ENCODE data around the gene C6orf120. TPM values are rescaled to one million over a fixed set of nuclear protein-coding genes. Genes with fewer than 3 reads are reported as not detected.
"Not testable (repeated sequence)": the region's sequence is repeated elsewhere in the genome, so short reads cannot be mapped to it uniquely, and the experiment has no call there.

The C6orf120 gene
- total and polyA plus RNA-seq, 2 donors: 12.2 to 27.5 TPM

DNA sequence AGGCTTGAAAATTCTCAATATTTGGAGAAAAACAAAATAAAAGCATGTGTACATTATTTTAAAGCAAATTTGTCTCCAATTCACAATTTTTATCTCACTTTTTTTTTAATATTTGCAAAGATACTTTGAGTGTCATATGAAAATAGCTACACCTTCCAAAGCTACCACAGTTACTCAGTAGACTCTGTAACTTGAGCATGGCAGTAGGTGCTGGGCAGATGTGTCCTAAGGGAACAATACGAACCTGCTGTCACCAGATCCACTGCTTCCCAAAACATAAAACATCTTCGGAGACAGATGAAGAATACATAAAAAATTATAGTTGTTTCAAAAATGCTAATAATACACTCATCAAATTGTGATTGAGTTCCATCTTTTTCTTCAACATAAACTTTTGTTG is 10.7 kb upstream of the C6orf120 start:
- peaks cover 3 to 20% of the 10 kb centered on the region in 2 donors for H3K9me3 ChIP-seq (ENCODE audit: control insufficient read depth in 2 of 2, insufficient read depth in 1 of 2, low read length in 1 of 2)
- H3K4me1 ChIP-seq (ENCODE audit: control insufficient read depth in 2 of 2, insufficient read depth in 2 of 2, low read length in 2 of 2): no peaks in the 10 kb centered on the region
- 97% methylated on average over 2 of the region's 2 CpGs for WGBS
- no peak overlapping the region for H3K4me3 ChIP-seq (ENCODE audit: low read length in 2 of 2)
- H3K27me3 ChIP-seq (ENCODE audit: control insufficient read depth in 2 of 2, insufficient read depth in 1 of 2, low read length in 1 of 2): no peaks in the 10 kb centered on the region
- DNase-seq (ENCODE audit: low read depth in 6 of 9, low spot score in 9 of 9): no peak
- peaks cover 8% of the 10 kb centered on the region in 2 donors for H3K36me3 ChIP-seq (ENCODE audit: control insufficient read depth in 2 of 2, insufficient read depth in 2 of 2, low read length in 1 of 2)
- H3K27ac ChIP-seq (ENCODE audit: low read depth in 1 of 2, low read length in 1 of 2): no peak overlapping the region

- Histone ChIP-seq H3K4me1 (ENCODE audit: control insufficient read depth in 2 of 2, insufficient read depth in 2 of 2, low read length in 2 of 2) (no peaks in the 10 kb centered on the region), H3K27me3 (ENCODE audit: control insufficient read depth in 2 of 2, insufficient read depth in 1 of 2, low read length in 1 of 2) (no peaks in the 10 kb centered on the region), H3K9me3 (ENCODE audit: control insufficient read depth in 2 of 2, insufficient read depth in 1 of 2, low read length in 1 of 2) (peaks cover 3 to 33% of the 10 kb centered on the region in 2 donors), H3K27ac (ENCODE audit: low read depth in 1 of 2, low read length in 1 of 2) (no peak overlapping the region), H3K4me3 (ENCODE audit: low read length in 2 of 2) (no peak overlapping the region), H3K36me3 (ENCODE audit: control insufficient read depth in 2 of 2, insufficient read depth in 2 of 2, low read length in 1 of 2) (peaks cover 8 to 11% of the 10 kb centered on the region in 2 donors)
- 97% methylated on average over 3 of the region's 3 CpGs for WGBS
- DNase-seq (ENCODE audit: low read depth in 6 of 9, low spot score in 9 of 9): no peak
Observed at GRCh38 chr6:169692516-169692915, 9.4 kb upstream of the C6orf120 start.

- Histone ChIP-seq H3K4me1 (ENCODE audit: control insufficient read depth in 2 of 2, insufficient read depth in 2 of 2, low read length in 2 of 2) (peaks cover 0 to 2% of the 10 kb centered on the region in 2 donors), H3K9me3 (ENCODE audit: control insufficient read depth in 2 of 2, insufficient read depth in 1 of 2, low read length in 1 of 2) (peaks cover 3 to 29% of the 10 kb centered on the region in 2 donors), H3K36me3 (ENCODE audit: control insufficient read depth in 2 of 2, insufficient read depth in 2 of 2, low read length in 1 of 2) (peaks cover 5 to 14% of the 10 kb centered on the region in 2 donors), H3K4me3 (ENCODE audit: low read length in 2 of 2) (no peak overlapping the region), H3K27ac (ENCODE audit: low read depth in 1 of 2, low read length in 1 of 2) (no peak overlapping the region), H3K27me3 (ENCODE audit: control insufficient read depth in 2 of 2, insufficient read depth in 1 of 2, low read length in 1 of 2) (no peaks in the 10 kb centered on the region)
- WGBS: 96% methylated on average over 5 of the region's 5 CpGs
- no peak for DNase-seq (ENCODE audit: low read depth in 6 of 9, low spot score in 9 of 9)
Observed at GRCh38 chr6:169695131-169695530, 6.8 kb upstream of the C6orf120 start.

GRCh38 chr6:169697115-169697514 is 4.8 kb upstream of the C6orf120 start:
- 93% methylated on average over 10 of the region's 10 CpGs for WGBS
- not testable (repeated sequence) for H3K4me3 ChIP-seq (ENCODE audit: low read length in 2 of 2); H3K27ac ChIP-seq (ENCODE audit: low read depth in 1 of 2, low read length in 1 of 2); H3K27me3 ChIP-seq (ENCODE audit: control insufficient read depth in 2 of 2, insufficient read depth in 1 of 2, low read length in 1 of 2); H3K4me1 ChIP-seq (ENCODE audit: control insufficient read depth in 2 of 2, insufficient read depth in 2 of 2, low read length in 2 of 2); DNase-seq (ENCODE audit: low read depth in 6 of 9, low spot score in 9 of 9)
- H3K9me3 ChIP-seq (ENCODE audit: control insufficient read depth in 2 of 2, insufficient read depth in 1 of 2, low read length in 1 of 2): peaks cover 3 to 27% of the 10 kb centered on the region in 2 donors
- H3K36me3 ChIP-seq (ENCODE audit: control insufficient read depth in 2 of 2, insufficient read depth in 2 of 2, low read length in 1 of 2): peaks cover 3 to 14% of the 10 kb centered on the region in 2 donors

GRCh38 chr6:169700296-169700695 is 1.6 kb upstream of the C6orf120 start:
- DNase-seq (ENCODE audit: low read depth in 6 of 9, low spot score in 9 of 9): no peak
- peaks cover 5 to 14% of the 10 kb centered on the region in 2 donors for H3K36me3 ChIP-seq (ENCODE audit: control insufficient read depth in 2 of 2, insufficient read depth in 2 of 2, low read length in 1 of 2)
- H3K27me3 ChIP-seq (ENCODE audit: control insufficient read depth in 2 of 2, insufficient read depth in 1 of 2, low read length in 1 of 2): no peaks in the 10 kb centered on the region
- no peak overlapping the region for H3K27ac ChIP-seq (ENCODE audit: low read depth in 1 of 2, low read length in 1 of 2)
- H3K4me3 ChIP-seq (ENCODE audit: low read length in 2 of 2): no peak overlapping the region
- H3K4me1 ChIP-seq (ENCODE audit: control insufficient read depth in 2 of 2, insufficient read depth in 2 of 2, low read length in 2 of 2): peaks cover 9 to 15% of the 10 kb centered on the region in 2 donors
- H3K9me3 ChIP-seq (ENCODE audit: control insufficient read depth in 2 of 2, insufficient read depth in 1 of 2, low read length in 1 of 2): peaks cover 0 to 18% of the 10 kb centered on the region in 2 donors
- WGBS: 68% methylated on average over 5 of the region's 5 CpGs

- no peak for DNase-seq (ENCODE audit: low read depth in 6 of 9, low spot score in 9 of 9)
- H3K9me3 ChIP-seq (ENCODE audit: control insufficient read depth in 2 of 2, insufficient read depth in 1 of 2, low read length in 1 of 2): peaks cover 0 to 12% of the 10 kb centered on the region in 2 donors
- H3K4me1 ChIP-seq (ENCODE audit: control insufficient read depth in 2 of 2, insufficient read depth in 2 of 2, low read length in 2 of 2): peaks cover 9 to 15% of the 10 kb centered on the region in 2 donors
- no peaks in the 10 kb centered on the region for H3K27me3 ChIP-seq (ENCODE audit: control insufficient read depth in 2 of 2, insufficient read depth in 1 of 2, low read length in 1 of 2)
- under 1% methylated on average over 54 of the region's 54 CpGs for WGBS
- peaks cover 12% of the 10 kb centered on the region in 2 donors for H3K36me3 ChIP-seq (ENCODE audit: control insufficient read depth in 2 of 2, insufficient read depth in 2 of 2, low read length in 1 of 2)
- peak overlapping the region; percentile 88 to 95 for H3K4me3 ChIP-seq (ENCODE audit: low read length in 2 of 2)
- peak overlapping the region; percentile 85 to 97 for H3K27ac ChIP-seq (ENCODE audit: low read depth in 1 of 2, low read length in 1 of 2)
Observed at GRCh38 chr6:169701311-169701953, 494 bp upstream of the C6orf120 start.

GRCh38 chr6:169702840-169703246 is 917 bp downstream of the C6orf120 start:
- peak in 1 of 9 donors; percentile 21 for DNase-seq (ENCODE audit: low read depth in 6 of 9, low spot score in 9 of 9)
- Histone ChIP-seq H3K27me3 (ENCODE audit: control insufficient read depth in 2 of 2, insufficient read depth in 1 of 2, low read length in 1 of 2) (no peaks in the 10 kb centered on the region), H3K4me3 (ENCODE audit: low read length in 2 of 2) (peak overlapping the region; percentile 88 to 95), H3K9me3 (ENCODE audit: control insufficient read depth in 2 of 2, insufficient read depth in 1 of 2, low read length in 1 of 2) (no peaks in the 10 kb centered on the region), H3K4me1 (ENCODE audit: control insufficient read depth in 2 of 2, insufficient read depth in 2 of 2, low read length in 2 of 2) (peaks cover 9 to 15% of the 10 kb centered on the region in 2 donors), H3K36me3 (ENCODE audit: control insufficient read depth in 2 of 2, insufficient read depth in 2 of 2, low read length in 1 of 2) (peaks cover 9 to 14% of the 10 kb centered on the region in 2 donors), H3K27ac (ENCODE audit: low read depth in 1 of 2, low read length in 1 of 2) (peak overlapping the region; percentile 85 to 97)
- 7% methylated on average over 22 of the region's 22 CpGs for WGBS

DNA sequence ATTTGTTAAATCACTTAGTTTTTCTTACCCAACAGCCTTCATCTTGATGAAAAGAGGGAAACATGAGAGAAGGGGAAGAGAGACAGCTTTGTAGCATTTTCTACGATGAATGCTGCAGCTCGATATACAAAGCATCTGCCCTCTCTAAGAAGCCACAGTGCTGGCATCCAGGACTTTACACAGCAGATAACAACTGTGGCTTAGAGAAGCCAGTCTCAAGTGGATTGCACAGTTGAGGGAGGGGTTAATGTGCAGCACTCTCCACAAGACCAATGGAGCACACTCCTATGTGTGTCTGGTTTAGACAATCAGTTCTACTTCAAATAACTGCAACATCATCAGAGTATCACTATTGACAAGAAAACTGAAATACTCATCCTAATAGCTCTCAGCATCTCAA is 5.8 kb downstream of the C6orf120 start:
- no peak for DNase-seq (ENCODE audit: low read depth in 6 of 9, low spot score in 9 of 9)
- Histone ChIP-seq H3K9me3 (ENCODE audit: control insufficient read depth in 2 of 2, insufficient read depth in 1 of 2, low read length in 1 of 2) (no peaks in the 10 kb centered on the region), H3K36me3 (ENCODE audit: control insufficient read depth in 2 of 2, insufficient read depth in 2 of 2, low read length in 1 of 2) (peaks cover 8 to 41% of the 10 kb centered on the region in 2 donors), H3K27ac (ENCODE audit: low read depth in 1 of 2, low read length in 1 of 2) (no peak overlapping the region), H3K4me3 (ENCODE audit: low read length in 2 of 2) (no peak overlapping the region), H3K4me1 (ENCODE audit: control insufficient read depth in 2 of 2, insufficient read depth in 2 of 2, low read length in 2 of 2) (peaks cover 6 to 7% of the 10 kb centered on the region in 2 donors), H3K27me3 (ENCODE audit: control insufficient read depth in 2 of 2, insufficient read depth in 1 of 2, low read length in 1 of 2) (no peaks in the 10 kb centered on the region)
- WGBS: 98% methylated on average over 2 of the region's 2 CpGs

GRCh38 chr6:169709293-169709692 is 7.4 kb downstream of the C6orf120 start:
- H3K9me3 ChIP-seq (ENCODE audit: control insufficient read depth in 2 of 2, insufficient read depth in 1 of 2, low read length in 1 of 2): no peaks in the 10 kb centered on the region
- H3K27me3 ChIP-seq (ENCODE audit: control insufficient read depth in 2 of 2, insufficient read depth in 1 of 2, low read length in 1 of 2): no peaks in the 10 kb centered on the region
- no peak for DNase-seq (ENCODE audit: low read depth in 6 of 9, low spot score in 9 of 9)
- H3K36me3 ChIP-seq (ENCODE audit: control insufficient read depth in 2 of 2, insufficient read depth in 2 of 2, low read length in 1 of 2): peaks cover 17 to 51% of the 10 kb centered on the region in 2 donors
- peaks cover 0 to under 1% of the 10 kb centered on the region in 2 donors for H3K4me1 ChIP-seq (ENCODE audit: control insufficient read depth in 2 of 2, insufficient read depth in 2 of 2, low read length in 2 of 2)
- no peak overlapping the region for H3K27ac ChIP-seq (ENCODE audit: low read depth in 1 of 2, low read length in 1 of 2)
- no peak overlapping the region for H3K4me3 ChIP-seq (ENCODE audit: low read length in 2 of 2)

Data from thymus (tissue), 11 donors.